GM21717 (cell line): ENCODE results near the gene COL4A1.

Experiments
- ATAC-seq: cut with Tn5 transposase; IDR thresholded peaks from one replicate; pipeline ENCODE4 v1.9.1; 2021; ENCODE audit warnings: mild to moderate bottlenecking, moderate library complexity; ENCODE audit not compliant: unreplicated experiment

Gene COL4A1

DNA sequence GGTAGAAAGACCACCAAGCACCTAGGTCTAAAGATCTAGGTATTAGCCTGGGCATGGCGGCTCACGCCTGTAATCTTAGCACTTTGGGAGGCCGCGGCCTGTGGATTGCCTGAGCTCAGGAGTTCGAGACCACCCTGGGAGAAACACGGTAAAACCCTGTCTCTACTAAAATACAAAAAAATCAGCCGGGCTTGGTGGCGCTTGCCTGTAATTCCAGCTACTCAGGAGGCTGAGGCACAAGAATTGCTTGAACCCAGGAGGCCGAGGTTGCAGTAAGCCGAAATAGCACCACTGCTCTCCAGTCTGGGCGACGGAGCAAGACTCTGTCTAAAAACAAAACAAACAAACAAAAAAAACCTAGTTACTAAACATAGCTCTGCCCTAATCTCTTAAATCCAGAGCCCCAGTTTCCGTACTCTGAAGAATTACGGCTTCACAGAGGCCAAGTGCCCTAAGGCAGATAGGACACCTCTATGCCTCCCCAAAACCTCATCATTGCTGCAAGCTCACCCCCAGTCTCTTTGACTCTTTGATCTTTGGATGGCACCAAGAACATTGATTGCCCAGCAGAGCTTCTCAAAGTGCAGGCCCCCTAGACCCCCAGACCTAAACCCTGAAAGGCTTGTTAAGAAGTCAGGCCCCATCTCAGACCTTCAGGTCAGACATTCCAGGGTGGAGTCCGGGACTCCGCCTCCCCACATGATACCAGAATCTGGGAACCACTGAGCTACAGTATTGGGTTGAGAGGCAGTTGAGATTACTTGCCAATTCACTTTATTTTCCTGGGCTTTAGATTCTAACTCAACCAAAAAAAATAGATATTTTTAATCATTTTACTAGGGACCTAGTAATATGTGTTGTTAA is 2.9 kb upstream of the COL4A1 start:
- no peak for ATAC-seq

DNA sequence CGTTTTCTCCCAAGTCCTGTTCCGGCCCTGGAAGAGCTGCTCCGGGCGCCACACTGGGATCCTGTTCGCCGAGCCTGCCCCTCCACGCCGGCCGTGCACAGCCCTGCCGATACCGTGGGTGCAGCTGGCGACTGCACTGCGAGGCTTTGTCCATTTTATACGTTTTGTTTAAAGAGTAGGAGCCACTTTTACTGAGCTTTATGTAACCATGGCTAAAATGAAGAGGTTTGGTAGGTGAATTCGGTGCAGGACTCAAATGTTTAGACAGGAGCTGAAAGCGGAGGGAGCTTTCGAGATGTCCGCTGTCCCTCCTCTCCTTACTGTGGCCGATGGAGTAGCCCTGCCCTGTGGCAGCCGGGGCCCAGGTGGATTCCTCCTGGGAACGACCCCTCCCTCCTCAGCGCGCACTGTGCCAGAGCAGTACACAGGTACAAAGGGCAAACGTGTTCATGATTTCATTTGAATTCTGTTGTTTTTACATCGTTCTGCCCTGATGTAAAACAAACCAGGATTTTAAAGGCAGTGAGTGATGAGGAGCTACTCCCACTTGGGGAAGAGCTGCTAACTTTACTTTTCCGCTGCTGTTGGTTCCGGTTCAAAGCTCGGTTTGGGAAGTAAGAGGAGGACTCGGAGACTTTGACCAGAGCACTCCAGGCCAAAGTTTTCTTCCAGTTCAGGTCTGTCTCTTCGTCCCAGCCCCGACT is 1.9 kb upstream of the COL4A1 start:
- ATAC-seq: no peak

DNA sequence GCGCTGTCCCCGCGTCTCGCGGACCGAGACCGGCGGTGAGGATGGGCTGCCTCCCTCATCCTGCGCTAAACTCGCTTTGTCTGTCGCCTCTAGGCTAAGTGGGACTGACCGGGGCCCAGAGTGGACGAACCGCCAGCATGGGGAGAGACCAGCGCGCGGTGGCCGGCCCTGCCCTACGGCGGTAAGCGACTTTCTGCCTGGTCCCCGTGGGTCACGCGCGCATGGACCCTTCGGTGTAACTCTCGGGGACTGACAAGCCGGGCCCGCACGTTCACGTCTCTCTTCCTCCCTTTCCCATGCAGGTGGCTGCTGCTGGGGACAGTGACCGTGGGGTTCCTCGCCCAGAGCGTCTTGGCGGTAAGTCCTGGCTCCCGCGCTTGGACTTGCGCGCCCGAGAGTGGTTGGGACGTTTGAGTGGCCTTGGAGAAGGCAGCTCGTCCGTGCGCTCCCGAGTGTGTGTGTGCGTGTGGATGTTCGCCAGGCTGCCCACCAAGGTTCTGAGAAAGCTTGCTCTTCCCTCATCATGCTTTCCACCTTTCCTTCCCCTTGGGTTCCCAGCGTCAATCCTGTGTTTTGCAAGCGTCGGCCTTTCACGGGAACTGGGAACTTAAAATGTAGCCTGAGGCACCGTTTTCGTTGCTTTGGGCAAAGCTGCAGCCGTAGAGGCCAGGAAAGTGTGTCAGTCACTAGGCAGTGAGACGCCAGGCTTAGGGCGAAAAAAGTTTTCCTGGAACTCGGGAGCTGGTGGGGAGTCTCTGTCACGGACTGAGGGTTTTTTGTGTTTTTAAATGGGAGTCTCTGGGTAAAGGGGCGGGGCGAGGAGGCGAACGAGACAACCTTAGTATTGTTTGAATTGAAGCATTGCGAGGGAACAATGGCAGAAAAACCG is 1.1 kb upstream of the COL4A1 start:
- ATAC-seq: no peak

DNA sequence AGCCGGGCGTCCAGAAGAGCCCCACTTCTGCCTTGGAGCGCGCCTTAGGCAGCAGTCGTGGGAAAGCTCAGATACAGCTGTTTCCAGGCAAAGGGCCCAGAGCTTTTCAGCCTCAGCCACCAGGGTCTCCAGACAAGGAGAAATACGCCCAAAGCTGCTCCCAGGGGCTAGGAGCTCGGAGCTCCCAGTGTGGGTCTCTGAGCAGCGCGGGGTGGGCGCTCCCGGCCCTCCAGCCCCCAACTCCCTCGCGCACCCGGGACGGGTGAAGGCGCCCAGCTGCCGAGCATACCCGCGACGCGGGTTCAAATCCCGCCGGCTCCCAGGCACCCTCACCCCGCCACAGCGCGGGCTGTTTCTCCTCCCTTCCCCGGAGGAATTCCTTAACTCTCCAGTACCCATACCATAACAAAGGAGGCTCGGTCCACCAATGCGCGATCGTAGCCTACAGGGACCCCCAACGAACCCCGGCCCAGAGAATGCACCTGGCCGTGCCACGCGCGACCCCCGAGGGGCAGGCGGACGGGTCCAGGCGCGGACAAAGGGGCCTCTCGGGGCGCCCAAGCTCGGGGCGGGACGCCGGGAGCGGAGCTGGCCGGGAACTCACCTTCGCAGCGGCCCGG is 507 bp downstream of the COL4A1 start:
- ATAC-seq: no peak

DNA sequence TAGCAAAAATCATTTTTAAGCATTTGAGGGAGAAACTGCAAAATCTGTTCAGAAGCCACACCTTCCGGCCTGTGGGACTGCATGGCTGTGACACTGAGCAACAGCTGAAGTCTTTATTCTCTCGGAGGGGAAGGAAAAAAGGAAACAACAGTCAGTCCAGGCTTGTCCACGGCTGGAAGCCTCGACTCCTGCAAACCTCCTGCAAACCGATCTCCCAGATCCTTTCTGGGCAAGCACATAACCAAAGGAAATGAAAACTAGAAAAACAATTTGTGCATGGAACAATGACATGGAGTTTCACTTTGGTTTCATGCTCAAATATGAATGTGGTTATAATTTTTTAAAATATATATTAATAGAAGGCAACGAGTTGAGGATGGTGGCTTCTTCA is 1.0 kb downstream of the COL4A1 start:
- no peak for ATAC-seq

DNA sequence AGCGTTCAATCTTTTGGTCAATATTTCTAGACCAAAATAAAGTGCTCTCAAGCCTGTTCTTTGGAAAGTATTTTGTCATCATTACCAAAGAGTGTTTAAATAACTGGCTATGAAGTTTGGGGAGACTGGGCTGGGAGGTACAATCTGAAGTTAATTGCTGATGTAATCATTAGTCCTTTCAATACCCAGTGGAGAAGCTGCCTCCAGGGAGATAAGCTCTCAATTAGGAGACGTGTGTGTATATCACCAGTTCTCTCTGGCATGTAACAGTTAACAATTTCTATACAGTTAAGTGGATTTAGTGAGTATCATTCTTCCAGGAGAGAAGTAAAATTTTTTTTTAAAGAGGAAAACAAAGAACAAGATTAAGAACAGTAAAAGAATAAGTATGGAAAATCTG is 1.4 kb downstream of the COL4A1 start:
- ATAC-seq: no peak

DNA sequence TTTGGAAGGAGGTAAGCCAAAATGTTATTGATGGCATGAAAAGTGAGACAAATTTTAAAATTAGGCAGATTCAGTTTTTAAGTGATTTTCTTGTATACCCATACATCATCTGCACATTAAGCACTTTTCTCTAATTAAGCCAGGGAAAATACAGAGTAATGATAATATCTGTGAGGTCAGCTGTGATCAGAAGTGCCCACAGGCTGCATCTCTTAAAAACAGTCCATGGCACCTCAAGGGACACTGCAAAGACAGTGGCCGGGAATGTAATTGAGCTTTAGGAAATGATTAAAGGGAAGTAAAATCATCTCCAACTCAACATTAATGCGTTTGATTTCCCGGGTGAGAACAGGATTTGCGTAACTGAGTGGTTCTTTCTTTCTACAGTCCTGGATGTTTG is 2.0 kb downstream of the COL4A1 start:
- ATAC-seq: no peak

DNA sequence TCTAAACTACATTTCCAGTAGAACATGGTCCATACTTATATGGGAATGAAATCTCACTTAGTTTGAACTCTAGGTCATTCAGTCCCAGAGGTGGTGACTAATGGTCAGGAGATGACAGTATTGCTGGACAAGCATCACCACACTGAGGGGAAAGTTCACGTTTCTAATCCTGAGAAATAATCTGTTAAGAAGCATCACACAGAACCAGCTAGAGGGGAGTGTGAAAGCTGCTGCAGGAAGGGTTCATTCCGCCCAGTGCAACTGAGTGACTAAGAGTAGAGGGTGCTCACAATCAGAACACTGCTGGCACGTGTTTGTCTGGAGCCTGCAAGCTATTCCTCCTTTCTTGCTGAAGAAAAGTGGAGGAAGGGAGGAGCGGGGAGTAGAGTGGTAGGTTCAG is 2.7 kb downstream of the COL4A1 start:
- ATAC-seq: no peak

DNA sequence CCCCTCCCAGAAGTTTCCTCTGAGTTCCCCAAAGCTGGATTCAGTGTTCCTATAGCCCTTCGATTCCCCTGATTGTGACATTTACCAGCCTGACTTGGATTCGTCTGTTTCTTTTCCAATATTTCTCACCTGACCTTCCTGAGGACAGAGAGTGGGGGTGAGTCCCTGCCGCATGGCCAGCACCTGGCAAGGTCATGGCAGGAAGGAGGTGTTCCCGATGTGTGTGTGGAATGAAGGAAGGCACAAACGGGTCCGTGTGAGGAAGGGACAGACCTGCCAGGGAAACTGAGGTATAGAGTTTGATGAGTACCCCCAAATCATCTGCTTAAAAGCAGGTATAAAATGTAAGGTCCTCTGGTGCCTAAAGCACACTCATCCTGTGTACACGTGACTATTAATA is 3.3 kb downstream of the COL4A1 start:
- no peak for ATAC-seq

DNA sequence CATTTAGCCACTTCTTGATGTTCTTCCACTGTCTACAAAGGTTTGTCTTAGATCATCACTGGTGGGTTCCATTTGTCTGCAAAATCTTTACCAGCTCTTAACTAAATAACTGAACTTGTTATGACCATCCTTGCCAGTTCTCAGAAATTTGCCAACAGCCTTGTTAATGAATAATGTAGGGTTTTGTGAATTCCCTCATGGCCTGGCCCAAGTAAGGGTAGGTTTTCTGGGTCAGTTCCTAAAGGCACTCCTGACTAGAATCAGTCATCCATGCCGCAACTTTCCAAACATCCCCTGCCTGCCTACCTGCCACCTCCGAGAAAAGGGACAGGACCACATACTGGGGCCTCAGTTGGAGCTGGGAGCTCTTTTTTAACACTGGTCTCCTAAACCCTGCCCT is 4.0 kb downstream of the COL4A1 start:
- no peak for ATAC-seq

DNA sequence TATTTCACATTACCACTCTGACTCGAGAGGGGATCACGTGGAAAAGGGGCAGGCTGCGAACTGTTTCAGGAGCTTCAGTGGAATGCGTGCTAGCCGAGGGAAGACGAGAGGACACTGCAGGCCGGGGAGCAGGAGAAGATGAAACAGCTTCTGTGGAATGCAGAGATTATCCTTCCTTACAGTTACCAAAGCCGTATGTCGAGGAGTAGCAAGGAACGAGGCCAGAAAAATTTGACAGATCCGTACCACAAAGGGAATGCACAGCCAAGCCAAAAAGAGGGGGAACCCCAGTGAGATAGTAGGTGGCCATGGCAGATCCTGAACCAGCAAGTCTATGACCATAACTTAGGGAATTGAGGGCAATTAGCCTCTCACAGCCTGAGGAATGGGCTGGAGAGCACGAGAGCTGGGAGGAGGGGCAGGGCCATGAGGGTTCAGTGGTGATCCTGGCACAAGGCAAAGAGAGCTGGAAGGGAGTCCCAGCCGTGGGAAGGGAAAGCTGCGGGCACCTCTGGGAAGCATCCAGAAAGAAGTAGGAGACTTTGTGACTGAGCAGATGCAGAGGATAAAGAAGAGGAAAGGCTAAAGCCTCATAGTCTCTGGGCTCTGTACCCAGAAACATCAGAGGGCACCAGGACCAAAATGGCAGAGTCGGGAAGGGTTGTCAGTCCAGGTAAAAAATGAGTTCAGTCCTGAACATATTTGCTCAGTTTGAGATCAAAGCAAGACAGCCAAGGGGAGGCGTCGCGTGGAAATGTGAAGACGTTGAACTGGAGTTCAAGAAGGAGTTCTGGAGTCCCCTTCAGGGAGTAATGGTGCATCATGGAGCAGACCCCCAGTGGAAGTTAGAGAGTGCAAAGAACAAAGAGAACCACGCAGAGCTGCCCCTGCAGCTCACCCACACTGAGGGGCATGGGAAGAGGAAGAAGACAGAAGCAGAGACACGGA is 5.1 kb downstream of the COL4A1 start:
- no peak for ATAC-seq

DNA sequence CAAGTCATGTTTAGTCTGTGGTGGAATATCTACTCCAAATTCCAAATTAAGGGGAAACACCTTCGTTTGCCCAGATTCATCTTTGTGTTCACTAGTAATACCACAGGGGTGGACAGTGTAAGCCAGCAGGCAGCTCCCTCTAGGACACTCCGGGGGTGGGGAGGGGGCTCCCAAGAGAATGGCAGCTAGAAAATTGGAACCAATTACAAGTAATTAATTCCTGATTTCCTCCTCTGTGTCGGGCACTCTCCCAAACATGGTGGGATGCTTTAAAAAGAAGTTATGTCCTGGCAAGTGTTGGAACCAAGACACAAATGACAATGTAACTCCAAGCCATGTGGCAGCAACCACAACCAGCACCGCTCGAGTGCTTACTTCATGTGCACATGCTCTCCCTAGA is 5.9 kb downstream of the COL4A1 start:
- ATAC-seq: no peak

DNA sequence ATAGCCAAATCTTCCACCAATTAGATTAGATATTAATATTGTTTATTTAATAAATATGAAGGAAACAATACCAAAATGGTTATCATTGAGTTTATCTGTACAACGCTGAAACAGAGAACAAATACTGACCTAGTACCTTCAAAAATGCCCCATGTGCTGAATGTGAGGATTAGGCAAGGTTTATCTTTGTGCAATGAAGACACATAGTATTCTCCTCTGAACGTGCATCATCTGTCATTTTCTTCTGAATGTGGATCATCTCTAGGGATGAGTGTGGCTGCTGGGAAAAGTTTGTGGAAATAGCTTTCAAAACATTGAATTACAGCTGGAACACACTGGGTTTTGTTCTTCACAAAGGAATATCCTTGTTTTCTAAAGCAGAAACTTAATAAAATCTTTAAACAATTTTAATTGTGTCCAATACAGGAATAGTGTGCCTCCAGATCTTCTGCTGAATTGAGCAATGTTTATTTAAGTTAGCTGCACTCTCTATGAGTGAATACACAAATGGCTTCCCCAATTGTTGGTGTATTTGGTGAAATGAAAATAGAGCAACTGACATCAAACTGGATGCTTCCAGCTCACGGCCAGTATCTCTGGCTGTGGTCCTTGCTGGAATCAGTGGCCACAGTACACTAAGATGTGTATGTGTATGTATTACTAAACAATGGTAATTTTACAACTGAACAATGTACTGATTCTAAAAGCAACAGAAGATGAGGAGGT is 6.7 kb downstream of the COL4A1 start:
- no peak for ATAC-seq

DNA sequence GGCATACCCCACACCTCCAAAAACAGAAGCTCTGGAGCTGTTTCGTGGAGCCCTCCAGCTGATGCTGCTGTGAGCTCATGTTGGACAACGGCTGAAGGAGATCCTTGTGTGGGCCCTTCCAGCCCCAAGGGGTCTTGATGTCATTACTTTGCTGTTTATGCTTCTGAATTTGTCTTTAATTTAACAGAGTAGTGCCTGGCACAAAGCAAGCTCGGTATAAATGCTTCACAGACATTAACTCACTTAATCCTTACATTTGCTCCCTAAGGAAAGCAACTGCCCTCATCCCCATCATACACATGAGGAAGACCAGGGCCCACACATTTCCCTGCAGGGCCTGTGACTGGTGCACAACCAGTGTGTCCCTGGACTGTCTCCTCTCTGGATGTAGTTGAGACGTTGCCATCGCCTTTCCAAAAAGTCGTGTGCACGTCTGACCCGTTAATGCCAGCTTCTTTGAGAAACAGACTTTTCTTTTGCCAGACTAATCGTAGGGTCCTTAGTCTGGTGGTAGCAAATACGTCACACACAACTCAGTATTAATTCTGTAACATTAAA is 7.6 kb downstream of the COL4A1 start:
- ATAC-seq: no peak

DNA sequence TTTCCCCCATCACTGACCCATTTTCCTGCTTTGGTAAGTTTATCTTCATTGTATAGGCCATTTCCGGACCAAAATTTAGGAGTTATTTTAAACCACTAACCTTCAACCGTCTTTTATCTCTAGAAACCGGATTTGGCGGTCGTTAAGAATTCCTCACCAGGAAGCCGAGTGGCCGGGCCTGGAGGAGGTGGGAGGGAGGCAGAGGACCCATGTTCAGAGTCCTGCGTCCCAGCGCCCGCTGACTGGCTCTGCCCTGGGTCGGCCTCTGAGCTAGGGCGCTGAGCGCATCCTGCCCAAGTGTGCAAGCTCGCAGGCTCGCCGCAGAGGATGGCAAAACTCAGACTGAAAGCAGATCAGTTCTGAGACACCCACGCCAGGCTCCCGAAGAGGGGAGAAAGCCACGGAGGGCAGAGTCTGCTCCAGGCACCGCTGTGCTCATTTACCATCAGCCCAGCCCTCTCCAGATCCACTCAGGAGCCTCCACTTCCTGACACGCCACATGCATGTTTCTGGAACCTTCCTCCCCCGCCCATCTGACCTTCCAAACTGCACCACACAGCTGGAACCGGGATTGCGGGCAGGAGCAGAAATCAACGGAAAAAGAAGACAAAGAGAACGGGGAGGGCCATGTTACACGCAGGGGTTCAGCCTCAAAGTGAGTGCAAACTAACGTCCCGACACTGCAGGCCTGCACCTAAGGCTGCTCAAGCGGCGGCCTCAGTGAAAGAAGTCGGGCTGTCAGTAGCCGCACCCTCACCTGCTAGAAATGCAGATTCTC is 8.3 kb downstream of the COL4A1 start:
- no peak for ATAC-seq

DNA sequence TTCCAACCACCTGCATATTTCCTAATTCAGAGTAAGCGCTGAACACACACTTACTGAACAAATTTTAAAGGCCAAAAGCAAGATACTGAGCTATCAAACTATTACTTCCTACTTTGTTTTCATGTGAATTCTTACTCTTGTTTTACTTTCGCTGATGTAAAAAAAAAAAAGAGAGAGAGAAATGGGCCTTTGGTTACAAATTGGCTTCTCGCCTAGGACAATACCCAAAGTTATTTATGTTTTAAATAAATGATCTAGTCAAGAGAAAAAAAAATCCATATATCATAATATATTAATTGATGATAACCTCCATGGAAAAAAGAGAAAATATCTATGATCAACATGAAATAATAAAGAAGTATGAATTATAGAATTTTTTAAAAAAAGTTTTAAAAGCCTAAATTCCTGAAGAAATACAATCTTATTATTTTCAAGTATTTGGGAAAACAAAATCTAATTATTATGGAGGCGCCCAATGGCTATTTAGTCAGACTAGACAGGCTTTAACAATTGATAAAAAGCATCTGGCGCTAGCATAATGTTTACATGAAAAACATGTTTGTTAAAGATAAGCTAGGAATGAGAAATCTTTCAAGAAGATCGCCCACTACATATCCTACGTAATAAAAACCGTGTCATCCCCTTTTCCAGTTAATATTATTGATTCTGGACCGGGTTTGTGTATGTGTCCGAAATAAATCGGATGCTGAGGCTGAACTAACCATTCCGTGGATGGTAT is 9.0 kb downstream of the COL4A1 start:
- no peak for ATAC-seq

DNA sequence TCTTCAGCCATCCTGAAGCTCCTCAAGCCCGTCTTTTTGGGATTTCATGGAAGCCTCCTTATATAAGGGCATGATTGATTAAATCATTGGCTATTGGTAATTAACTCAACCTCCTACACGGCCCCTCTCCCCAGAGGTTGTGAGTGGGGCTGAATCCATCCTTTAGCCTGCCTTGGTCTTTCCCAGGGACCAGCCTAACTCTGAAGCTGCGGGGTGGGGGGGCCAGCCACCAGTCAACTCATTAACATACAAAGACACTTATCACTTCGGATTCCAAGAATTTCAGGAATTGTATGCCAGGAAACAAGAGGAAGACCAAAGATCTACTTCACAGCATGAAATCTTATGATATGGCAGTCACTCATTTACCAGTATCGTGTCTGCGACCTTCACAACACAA is 9.9 kb downstream of the COL4A1 start:
- ATAC-seq: no peak

DNA sequence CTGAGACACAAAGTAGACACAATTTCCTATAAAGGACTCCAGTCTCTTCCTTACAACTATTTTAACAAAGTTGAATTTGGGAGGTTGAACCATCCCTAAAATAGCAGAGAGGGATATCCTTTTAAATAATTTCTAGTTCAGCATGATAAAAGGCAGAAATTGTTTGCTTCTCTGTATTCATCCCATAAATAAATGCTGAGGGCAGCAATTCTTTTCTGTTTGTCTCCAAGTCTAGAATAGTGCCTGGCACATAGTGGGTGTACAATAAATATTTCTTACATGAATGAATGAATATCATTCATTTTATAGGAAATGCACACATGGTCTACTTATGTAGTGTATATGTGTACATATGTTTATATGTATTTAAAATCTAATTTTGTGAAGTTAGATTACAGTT is 12.3 kb downstream of the COL4A1 start:
- ATAC-seq: no peak
